Endothelial cell of umbilical vein (primary cell): Measurements from ENCODE around the gene SNCAIP.

Experiments
- POLR2A ChIP-seq: IDR thresholded peaks from 2 replicates; pipeline ENCODE4 v1.6.1; 2012; ENCODE audit warnings: low read depth, mild to moderate bottlenecking, control low read depth, low read length
- TF ChIP-seq, protein P1 (sequence below), 2 donors: IDR thresholded peaks; 1 replicate in 1 of 2; 2 replicates in 1 of 2; pipeline ENCODE4 v1.5.1; 2011; ENCODE audit warnings: low read length in 2 of 2, mild to moderate bottlenecking in 2 of 2, moderate library complexity in 2 of 2, control low read depth in 1 of 2, inconsistent platforms in 1 of 2, low read depth in 1 of 2; ENCODE audit not compliant: insufficient read depth in 1 of 2; ENCODE audit errors: extremely low read depth in 1 of 2

DNA sequence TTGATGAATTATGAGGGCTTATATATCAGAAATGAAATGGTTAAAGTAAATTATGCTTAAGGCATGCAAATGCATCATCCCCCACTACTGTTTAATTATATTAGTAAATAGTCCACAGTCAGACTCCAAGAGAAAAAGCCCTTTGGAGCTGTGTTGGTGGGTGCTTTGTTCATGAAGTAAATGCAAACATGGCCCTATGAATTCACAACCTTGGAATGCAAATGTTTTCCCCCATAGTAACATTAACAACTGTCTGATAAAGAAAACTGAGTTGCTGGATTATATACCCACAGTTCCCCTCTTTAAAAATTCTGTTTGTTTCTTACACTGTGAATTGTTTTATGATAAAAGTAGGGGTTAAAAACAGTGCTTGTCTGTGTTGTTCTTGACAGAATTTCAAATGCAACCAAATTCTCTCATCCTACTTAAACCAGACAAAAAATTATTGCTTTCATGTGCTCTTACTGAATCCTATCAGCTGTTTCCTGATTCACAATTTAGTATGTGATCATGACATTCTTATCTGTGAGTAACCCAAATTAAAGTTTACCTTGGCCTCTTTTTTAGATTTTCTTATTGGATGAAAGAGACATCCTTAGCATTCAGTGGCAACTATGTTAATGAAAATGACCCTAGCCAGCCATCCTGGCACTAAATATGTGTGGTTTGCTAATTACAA lies 48.5 kb upstream of the SNCAIP start:
- TF ChIP-seq, protein P1, sequence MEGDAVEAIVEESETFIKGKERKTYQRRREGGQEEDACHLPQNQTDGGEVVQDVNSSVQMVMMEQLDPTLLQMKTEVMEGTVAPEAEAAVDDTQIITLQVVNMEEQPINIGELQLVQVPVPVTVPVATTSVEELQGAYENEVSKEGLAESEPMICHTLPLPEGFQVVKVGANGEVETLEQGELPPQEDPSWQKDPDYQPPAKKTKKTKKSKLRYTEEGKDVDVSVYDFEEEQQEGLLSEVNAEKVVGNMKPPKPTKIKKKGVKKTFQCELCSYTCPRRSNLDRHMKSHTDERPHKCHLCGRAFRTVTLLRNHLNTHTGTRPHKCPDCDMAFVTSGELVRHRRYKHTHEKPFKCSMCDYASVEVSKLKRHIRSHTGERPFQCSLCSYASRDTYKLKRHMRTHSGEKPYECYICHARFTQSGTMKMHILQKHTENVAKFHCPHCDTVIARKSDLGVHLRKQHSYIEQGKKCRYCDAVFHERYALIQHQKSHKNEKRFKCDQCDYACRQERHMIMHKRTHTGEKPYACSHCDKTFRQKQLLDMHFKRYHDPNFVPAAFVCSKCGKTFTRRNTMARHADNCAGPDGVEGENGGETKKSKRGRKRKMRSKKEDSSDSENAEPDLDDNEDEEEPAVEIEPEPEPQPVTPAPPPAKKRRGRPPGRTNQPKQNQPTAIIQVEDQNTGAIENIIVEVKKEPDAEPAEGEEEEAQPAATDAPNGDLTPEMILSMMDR (IDR thresholded peaks at IDR 0.05; ENCODE audit: extremely low read depth in 1 of 2, insufficient read depth in 1 of 2, low read depth in 1 of 2, low read length in 2 of 2) = no peak
- no peak for TF ChIP-seq POLR2A
